Measurements from ENCODE around the gene WASHC2A.
"Not testable (repeated sequence)": the region's sequence is repeated elsewhere in the genome, so short reads cannot be mapped to it uniquely, and the experiment has no call there.

The WASHC2A gene

GRCh38 chr10:50075139-50075538 lies 7.4 kb downstream of the WASHC2A start:
- DNase-seq: not testable (repeated sequence)

GRCh38 chr10:50075544-50075943 lies 7.8 kb downstream of the WASHC2A start:
- not testable (repeated sequence) for DNase-seq

DNA sequence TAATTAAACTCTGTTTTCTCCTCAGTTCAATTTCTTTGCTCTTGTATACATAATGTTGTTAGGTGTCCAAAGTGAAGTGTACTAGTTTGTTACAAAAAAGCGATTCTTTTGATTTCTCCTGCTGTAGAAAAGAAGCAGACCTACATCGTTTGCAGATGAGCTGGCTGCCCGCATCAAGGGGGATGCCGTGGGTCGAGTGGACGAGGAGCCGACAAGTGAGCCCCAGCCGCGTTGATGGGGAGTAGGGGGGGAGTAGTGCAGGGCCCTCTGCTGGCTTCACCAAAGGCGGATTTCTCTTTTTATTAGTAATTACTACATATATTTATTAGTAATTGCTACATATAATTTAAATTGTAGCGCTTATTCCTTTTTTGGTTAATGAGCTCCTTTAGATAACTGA lies 23.6 kb downstream of the WASHC2A start:
- not testable (repeated sequence) for DNase-seq

DNA sequence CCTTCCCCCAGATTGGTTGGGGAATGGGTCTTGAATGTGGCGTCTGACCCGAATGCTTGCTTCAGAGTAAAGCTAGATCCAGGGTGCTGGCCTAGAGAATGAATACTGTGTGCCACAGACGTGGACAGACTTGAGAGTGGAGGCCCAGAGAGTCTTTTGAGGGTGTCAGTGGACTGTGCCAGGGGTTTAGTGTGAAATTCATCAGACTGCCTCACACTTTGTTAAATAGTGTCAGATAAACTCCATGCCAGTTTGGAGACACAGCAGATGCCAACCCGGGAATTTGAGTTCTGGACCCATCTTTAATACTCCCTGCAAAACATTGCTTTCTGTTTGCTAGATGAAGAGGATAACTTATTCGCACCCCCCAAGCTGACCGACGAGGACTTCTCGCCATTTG lies 25.2 kb downstream of the WASHC2A start:
- not testable (repeated sequence) for DNase-seq

- not testable (repeated sequence) for DNase-seq
Measured at GRCh38 chr10:50094630-50095029, 26.9 kb downstream of the WASHC2A start.

DNA sequence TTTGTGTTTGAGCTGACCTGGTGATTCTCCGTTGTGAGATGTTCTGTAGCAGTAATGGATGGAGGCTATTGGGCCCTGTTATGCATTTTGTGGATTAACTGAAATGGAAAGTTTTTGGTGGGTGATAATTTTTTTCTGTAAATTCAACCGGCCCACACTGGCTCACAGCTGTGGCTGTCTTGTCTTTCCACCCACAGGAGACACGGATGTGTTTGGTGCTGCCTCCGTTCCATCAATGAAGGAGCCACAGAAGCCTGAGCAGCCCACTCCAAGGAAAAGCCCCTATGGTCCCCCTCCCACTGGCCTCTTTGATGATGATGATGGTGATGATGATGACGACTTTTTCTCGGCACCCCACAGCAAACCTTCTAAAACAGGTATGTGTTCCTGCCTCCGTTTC lies 27.6 kb downstream of the WASHC2A start:
- DNase-seq: not testable (repeated sequence)

- not testable (repeated sequence) for DNase-seq
Measured at GRCh38 chr10:50096722-50097121, 29.0 kb downstream of the WASHC2A start.

DNA sequence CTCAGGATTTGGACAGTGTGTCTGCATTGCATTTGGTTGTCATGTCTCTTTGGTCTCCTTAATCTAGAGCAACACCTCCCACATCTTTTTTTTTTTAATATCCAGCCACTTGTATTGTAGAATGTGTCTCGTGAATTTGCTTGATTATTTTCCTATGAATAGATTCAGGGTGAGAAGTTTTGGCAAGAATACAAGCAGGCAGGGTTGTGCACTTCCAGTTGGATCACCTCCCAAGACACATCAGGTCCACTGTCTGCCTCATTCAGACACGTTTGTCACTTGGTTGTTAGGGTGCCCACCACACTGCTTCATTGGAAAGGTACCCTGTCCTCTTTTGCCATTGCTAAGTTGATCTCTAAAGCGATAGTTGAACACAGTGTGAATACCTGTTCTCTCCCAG lies 30.9 kb downstream of the WASHC2A start:
- DNase-seq: not testable (repeated sequence)

- not testable (repeated sequence) for DNase-seq
Measured at GRCh38 chr10:50101139-50101582, 33.4 kb downstream of the WASHC2A start.

DNA sequence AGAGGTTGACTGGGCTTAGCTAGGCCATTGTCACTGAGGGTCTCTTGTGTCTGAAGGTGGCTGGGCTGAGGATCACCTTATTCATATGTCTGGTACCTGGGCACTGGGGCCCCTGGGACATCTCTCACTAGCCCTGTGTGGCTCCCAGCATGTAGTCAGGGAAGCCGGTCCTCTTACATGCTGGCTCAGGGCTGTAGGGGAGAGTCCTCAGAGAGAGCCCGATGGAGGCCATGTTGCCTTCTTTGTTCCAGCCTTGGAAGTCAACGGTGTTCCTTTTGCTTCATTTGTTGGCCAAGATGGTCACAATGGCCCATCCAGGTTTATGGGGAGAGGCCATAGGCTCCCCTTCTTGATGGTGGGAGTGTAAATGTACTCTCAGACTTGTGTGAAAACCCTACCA lies 34.0 kb downstream of the WASHC2A start:
- DNase-seq: not testable (repeated sequence)

DNA sequence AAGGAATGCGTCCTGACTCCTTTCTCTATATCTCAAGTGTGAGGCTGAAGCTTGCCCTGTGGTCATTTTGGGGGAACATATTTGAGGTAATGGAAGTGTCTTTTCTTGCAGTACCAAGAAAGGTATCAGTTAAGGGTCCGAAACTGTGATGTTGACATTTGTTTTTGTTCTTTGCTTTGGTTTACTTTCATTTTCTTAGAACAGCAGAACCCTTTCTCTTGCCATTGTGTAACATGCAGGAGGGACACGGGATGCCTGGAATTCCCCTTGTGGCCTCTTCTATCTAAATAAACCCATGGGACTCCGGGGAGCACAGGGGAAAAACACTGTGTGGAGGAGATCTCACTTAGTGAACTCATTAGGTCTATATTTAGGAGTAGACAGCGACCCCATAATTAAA lies 34.5 kb downstream of the WASHC2A start:
- not testable (repeated sequence) for DNase-seq

GRCh38 chr10:50108999-50109698 lies 41.4 kb downstream of the WASHC2A start:
- DNase-seq: not testable (repeated sequence)

- not testable (repeated sequence) for DNase-seq
Measured at GRCh38 chr10:50112419-50113112, 44.8 kb downstream of the WASHC2A start.

GRCh38 chr10:50126765-50127164 lies 59.0 kb downstream of the WASHC2A start:
- DNase-seq: not testable (repeated sequence)

DNA sequence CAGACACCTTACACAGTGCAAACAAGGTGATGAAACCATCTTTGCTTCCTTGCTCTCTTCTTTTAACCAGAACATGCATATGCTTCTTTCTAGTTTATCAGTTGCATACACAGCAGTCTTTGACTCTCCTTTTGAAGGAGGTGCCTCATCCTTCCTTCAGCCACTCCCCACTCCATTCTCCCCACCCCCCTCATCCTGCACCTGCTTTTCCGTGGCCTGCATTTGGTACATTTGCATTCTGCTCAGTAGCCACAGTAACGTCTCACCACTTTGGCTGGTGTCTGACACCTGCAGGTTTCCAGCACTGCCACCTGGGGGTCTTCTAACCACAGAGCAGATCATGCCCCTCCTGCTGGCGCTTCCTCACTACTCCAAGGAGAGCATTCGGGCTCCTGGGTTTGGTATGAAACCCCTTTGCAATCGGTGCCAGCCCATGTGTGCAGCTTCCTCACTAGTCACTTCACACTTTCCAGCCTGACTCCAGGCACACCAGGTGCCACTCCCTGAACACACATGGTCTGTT lies 60.1 kb downstream of the WASHC2A start:
- not testable (repeated sequence) for DNase-seq

GRCh38 chr10:50131245-50131965 lies 63.7 kb downstream of the WASHC2A start:
- DNase-seq: not testable (repeated sequence)

DNA sequence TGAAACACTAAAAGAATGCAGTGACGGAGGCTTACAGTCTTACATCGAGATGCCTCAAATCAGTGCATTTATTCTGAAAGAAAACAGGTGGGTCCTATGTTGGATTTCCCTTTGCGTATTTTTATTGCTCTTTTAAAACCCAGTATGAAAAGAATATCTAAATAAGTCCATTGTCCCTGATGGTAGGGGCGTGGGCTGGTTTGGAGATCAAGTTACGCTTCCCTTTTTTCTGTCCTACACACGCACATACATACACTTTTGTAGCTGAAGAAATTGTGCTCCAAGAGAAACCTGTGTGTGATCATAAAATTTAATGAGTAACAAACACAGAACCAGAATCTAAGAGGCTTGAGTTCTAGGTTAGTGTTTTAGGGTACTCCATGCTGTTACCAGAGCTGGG lies 64.6 kb downstream of the WASHC2A start:
- not testable (repeated sequence) for DNase-seq

DNA sequence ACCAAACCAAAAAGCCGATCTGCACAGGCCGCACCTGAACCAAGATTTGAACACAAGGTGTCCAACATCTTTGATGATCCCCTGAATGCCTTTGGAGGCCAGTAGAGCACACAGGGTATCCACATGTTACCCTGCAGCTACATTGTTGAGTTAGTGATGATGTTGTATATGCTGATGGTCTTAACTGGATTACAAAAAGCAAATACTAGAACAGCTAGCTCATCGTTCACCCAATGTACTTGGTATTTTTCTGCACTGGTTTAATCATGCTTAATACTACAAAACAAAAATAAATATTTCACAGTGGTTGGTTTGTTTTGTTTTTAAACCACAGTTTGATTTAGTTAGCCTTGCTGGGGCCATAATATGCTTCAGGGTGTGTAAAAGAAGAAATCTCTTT lies 65.1 kb downstream of the WASHC2A start:
- DNase-seq: not testable (repeated sequence)

DNA sequence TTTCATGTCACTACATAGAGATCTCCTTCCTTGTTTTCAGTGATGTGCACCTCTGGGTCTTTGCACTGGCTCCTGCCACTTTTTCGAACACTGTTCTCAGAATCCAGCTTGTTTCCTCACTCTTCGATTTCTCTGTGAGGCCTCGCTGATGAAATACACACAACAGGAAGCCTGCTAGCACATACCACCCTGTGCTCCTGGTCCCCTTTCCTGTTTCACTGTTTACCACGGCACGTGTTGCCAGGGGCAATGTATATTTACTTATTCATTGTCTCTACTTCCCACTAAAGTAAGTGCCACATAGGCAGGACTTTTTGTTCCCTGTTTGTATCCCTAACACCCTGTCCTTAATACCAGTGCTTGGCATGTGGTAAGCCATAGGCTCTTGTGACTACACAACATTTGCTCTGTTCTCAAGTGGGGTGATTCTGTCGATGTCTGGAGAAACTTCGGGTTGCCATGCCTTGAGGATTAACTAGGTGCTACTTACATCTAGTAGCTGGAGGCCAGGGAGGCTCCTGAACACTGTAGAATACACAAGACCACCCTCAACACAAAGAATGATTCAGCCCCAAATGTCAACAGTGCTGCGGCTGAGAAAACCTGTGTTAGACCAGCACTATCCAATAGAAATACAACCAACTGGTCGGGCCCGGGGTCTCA lies 75.9 kb downstream of the WASHC2A start:
- DNase-seq: peak; percentile 7

DNA sequence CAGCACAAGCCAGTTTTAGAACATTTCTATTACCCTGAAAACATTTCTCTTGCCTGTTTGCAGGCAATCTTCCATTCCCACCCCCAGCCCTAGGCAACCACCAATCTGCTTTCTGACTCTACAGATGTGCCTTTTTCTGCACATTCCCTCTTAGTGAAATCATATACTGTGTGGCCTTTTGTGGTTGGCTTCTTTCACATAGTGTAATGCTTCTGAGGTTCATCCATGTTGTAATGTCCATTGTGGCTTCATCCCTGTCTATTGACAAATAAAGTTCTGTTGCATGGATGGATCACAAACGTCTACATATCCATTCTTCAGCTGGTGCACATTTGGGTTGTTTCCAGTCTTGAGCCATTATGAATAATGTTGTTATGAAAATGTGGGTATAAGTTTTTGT lies 77.8 kb downstream of the WASHC2A start:
- DNase-seq: not testable (repeated sequence)

GRCh38 chr10:50152792-50153272 lies 85.1 kb downstream of the WASHC2A start:
- no peak for DNase-seq

- not testable (repeated sequence) for DNase-seq
Measured at GRCh38 chr10:50157868-50158267, 90.1 kb downstream of the WASHC2A start.
